ENCODE measurements around the gene GSTM1.

GRCh38 chr1:109697066-109697465 is 9.4 kb downstream of the GSTM1 start:
- no peak for TF ChIP-seq CTCF (IDR thresholded peaks at IDR 0.05)
- no peak for TF ChIP-seq EP300 (IDR thresholded peaks at IDR 0.05)
- TF ChIP-seq POLR2A (IDR thresholded peaks at IDR 0.05), result no peak
- no peak for TF ChIP-seq POLR2AphosphoS5 (IDR thresholded peaks at IDR 0.05)

Measured in stomach (tissue), 4 donors.